HUES48 (cell line): Measurements from ENCODE around the gene MAST3.
A peak's percentile ranks its signal among the peaks of the same experiment; 100 is the strongest.
"Not testable (repeated sequence)": the region's sequence is repeated elsewhere in the genome, so short reads cannot be mapped to it uniquely, and the experiment has no call there.

Experiments used
- H3K27ac ChIP-seq: one replicate; pipeline ENCODE4 v1.7.0; 2013; ENCODE audit warnings: low read depth, low read length, inconsistent platforms
- H3K27me3 ChIP-seq: 2 replicates; pipeline ENCODE4 v1.6.1; 2013; ENCODE audit warnings: mild to moderate bottlenecking, low read length; ENCODE audit not compliant: control insufficient read depth, insufficient read depth
- H3K36me3 ChIP-seq: 2 replicates; pipeline ENCODE4 v1.6.1; 2013; ENCODE audit warnings: low read length; ENCODE audit not compliant: control insufficient read depth, insufficient read depth
- H3K4me1 ChIP-seq: 2 replicates; pipeline ENCODE4 v1.6.1; 2013; ENCODE audit warnings: mild to moderate bottlenecking, low read length; ENCODE audit not compliant: control insufficient read depth, insufficient read depth
- H3K4me3 ChIP-seq: 2 replicates; pipeline ENCODE4 v1.5.1; 2013; ENCODE audit warnings: mild to moderate bottlenecking, low read depth, low read length
- H3K9ac ChIP-seq: 2 replicates; pipeline ENCODE4 v1.6.1; 2013; ENCODE audit warnings: mild to moderate bottlenecking, low read depth, low read length, moderate library complexity
- H3K9me3 ChIP-seq: 2 replicates; pipeline ENCODE4 v1.6.1; 2013; ENCODE audit warnings: low read length; ENCODE audit not compliant: control insufficient read depth, insufficient read depth

Gene MAST3

DNA sequence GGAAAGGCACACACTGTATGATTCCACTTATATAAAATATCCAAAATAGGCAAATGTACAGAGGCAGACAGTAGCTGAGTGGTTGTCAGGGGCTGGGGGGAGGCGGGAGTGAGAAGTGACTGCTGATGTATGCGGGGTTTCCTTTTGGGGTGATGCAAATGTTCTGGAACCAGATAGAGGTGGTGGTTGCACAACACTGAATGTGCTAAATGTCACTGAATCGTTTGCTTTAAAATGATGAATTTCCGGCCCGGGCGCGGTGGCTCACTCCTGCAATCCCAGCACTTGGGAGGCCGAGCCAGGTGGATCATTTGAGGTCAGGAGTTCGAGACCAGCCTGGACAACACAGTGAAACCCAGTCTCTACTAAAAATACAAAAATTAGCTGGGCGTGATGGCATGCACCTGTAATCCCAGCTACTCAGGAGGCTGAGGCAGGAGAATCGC, 8.5 kb upstream of the MAST3 start:
- H3K9ac ChIP-seq, H3K4me1 ChIP-seq, H3K36me3 ChIP-seq, H3K27ac ChIP-seq, H3K4me3 ChIP-seq, H3K9me3 ChIP-seq, H3K27me3 ChIP-seq: not testable (repeated sequence)

DNA sequence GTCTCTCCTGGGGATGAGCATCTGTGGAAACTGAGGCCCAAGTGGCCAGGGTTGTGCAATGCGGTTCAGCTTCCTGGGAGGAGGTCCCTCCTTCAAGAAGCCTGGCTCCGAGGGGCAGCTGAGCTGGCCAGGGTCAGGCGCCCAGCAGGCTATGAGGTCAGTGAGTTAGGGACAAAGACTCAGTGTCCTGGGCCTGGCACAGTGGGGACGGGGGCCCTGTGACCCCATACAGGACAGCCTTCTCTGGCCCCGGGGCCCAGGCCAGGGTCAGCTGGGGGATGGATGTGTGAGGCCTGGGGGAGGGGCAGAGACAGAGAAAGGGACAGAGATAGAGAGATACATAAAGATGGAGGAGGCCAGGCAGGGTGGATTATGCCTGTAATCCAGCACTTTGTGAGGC, 7.9 kb upstream of the MAST3 start:
- Histone ChIP-seq H3K4me1 (no peaks in the 10 kb centered on the region), H3K27me3 (no peaks in the 10 kb centered on the region), H3K9me3 (no peaks in the 10 kb centered on the region), H3K4me3 (no peak overlapping the region), H3K27ac (no peak overlapping the region), H3K9ac (no peak overlapping the region), H3K36me3 (no peaks in the 10 kb centered on the region)

DNA sequence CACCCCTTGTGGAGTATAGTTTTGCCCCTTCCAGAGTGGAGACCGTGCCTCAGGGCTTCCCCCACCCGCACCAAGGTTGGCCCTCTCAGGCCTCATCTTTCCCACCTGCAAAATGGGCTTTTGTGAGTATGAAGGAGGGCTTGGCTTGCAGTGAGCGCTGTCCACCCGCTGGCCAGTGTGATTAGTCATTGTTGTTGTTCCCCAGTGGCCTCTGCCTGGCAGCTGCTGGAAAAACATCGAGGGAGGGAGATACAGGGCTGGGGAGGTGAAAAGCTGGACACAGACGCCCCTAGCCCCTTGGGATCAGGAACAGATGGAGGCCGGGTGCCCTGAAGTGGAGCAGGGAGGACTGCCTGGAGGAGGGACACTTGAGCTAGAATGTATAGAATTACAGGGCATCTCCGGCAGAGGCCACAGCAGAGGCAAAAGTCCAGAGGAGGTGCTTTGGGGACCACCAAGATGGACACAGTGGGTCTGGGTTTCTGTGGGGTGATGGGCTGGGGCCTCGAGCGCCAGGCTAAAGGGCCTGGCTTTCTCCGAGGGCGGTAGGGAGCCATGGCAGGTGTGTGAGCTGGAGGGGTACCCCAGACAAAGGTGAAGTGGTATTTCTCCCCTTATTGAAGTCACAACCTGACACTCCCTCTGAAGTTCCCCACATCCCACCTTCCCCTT, 6.9 kb upstream of the MAST3 start:
- Histone ChIP-seq H3K4me1 (no peaks in the 10 kb centered on the region), H3K9ac (no peak overlapping the region), H3K27ac (no peak overlapping the region), H3K4me3 (no peak overlapping the region), H3K27me3 (no peaks in the 10 kb centered on the region), H3K36me3 (no peaks in the 10 kb centered on the region), H3K9me3 (no peaks in the 10 kb centered on the region)

DNA sequence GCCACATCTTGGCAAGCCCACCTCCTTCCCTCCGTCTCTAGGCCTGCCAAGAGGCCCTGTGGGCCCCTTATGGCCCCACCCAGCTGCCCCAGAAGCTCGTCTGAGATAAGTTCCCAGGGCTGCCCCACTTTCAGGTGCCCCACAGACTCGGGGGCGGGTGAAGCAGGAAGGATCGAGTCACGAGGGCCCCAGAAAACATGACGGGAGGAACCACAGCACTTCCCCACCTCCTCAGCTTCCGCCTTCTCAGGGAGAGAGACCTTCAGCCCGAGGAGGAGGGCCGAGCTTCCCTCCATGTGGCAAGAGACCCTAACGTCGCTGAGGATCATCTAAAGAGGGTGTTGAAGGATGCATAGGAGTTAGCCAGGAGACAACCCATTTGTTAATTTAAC, 6.4 kb upstream of the MAST3 start:
- Histone ChIP-seq H3K27ac (no peak overlapping the region), H3K36me3 (no peaks in the 10 kb centered on the region), H3K4me1 (no peaks in the 10 kb centered on the region), H3K4me3 (no peak overlapping the region), H3K9ac (no peak overlapping the region), H3K27me3 (no peaks in the 10 kb centered on the region), H3K9me3 (no peaks in the 10 kb centered on the region)

DNA sequence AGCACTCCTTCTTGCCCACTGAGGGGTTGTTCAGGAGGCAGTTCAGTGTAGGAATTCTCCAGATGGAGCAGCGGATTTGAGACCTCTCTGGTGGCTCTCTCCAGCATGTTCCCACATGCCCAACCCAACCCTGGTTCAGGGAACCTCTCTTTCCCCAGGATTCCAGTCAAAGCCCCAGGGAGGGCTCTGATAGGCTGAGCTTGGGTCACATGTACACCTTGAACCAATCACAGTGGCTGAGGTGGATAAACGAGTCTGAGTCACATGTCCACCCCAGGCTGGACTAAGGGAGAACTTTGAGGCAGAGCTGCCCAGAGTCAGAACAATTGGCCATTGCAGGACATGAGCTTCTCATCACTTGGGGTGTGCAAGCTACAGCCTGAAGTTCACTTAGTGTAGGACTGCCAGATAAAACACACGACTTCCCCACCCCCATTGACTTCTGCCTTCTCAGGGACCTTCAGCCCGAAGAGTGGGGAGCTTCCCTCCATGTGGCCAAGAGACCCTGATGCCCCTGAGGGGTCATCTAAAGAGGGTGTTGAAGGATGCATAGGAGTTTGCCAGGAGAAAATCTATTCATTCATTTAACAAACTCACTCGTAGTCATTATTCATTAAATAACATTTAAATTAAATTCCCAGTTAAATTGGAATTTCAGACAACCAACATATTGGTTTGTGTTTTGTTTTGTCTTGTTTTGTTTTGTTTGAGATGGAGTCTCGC, 4.0 kb upstream of the MAST3 start:
- H3K4me1 ChIP-seq = peaks cover 7% of the 10 kb centered on the region; the same call in 1 of the 2 replicates
- no peak overlapping the region for H3K27ac ChIP-seq

DNA sequence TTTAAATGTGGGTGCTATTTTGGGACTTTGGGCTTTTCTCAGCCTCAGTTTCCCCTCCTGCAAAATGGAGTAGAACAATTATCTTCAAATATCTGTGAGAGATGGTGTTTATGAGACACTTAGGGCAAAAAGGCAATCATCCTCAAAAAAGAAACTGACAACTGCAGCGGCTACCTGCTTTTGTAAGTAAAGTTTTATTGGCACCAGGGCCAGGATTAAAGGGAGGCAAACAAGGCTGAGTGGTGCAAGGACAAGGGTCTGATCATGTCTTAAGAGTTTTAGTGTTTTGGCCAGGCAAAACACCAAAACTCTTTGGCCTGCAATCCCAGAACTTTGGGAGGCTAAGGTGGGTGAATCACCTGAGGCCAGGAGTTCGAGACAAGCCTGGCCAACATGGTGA, 1.3 kb upstream of the MAST3 start:
- Histone ChIP-seq H3K27me3 (peaks cover 10% of the 10 kb centered on the region), H3K4me3 (no peak overlapping the region), H3K4me1 (peaks cover 8% of the 10 kb centered on the region; the same call in 1 of the 2 replicates), H3K27ac (no peak overlapping the region), H3K36me3 (no peaks in the 10 kb centered on the region), H3K9me3 (no peaks in the 10 kb centered on the region), H3K9ac (no peak overlapping the region)

More for the DNA sequence above, 4.0 kb upstream of the MAST3 start:
- H3K9ac ChIP-seq = no peak overlapping the region
- H3K4me3 ChIP-seq = no peak overlapping the region
- no peaks in the 10 kb centered on the region for H3K9me3 ChIP-seq
- no peaks in the 10 kb centered on the region for H3K36me3 ChIP-seq
- H3K27me3 ChIP-seq = peaks cover 8% of the 10 kb centered on the region

DNA sequence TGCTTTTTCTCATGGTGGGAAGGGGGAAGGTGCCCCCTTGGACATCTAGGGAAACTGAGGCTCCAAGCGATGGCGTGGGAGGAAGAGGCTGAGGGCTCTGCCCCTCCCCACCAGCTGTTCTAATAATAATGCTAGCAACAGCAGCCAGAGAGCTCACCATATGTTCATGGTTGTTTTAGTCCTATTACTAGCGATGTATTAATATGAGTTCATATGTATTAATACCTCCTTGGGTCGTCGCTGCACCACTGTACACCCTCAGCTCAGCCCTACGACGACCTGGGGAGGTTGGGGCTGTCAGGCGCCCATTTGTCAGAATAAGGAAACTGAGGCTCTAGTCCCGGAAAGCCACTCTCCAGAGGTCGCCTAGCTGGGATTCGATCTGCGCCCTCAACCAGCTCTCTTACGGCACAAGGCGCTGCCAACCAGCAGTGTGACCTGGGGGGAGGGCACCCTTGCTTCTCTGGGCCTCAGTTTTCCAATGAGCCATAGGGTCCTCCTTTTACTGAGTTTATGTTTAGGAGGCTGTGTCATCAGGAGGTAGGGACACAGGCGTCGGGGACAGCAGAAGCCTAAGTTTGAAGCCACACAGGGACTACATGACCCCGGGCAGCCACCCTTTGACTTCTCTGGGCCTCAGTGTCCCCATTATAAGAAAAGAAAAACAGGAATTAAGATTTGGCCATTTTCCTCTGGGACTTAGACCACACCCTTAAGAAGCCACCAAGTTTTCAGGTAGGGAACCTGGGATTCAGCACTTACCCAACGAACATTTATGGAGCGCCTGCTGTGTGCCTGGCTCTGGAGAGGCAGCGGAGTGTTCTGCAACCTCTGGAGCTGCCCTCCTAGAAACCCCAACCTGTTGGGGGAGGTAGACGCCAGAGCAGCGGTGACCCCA, 664 bp downstream of the MAST3 start:
- Histone ChIP-seq H3K9me3 (no peaks in the 10 kb centered on the region), H3K27ac (no peak overlapping the region), H3K9ac (no peak overlapping the region), H3K4me1 (peaks cover 8% of the 10 kb centered on the region; the same call in 1 of the 2 replicates), H3K36me3 (no peaks in the 10 kb centered on the region), H3K27me3 (peaks cover 10% of the 10 kb centered on the region), H3K4me3 (peak overlapping the region; percentile 66)

DNA sequence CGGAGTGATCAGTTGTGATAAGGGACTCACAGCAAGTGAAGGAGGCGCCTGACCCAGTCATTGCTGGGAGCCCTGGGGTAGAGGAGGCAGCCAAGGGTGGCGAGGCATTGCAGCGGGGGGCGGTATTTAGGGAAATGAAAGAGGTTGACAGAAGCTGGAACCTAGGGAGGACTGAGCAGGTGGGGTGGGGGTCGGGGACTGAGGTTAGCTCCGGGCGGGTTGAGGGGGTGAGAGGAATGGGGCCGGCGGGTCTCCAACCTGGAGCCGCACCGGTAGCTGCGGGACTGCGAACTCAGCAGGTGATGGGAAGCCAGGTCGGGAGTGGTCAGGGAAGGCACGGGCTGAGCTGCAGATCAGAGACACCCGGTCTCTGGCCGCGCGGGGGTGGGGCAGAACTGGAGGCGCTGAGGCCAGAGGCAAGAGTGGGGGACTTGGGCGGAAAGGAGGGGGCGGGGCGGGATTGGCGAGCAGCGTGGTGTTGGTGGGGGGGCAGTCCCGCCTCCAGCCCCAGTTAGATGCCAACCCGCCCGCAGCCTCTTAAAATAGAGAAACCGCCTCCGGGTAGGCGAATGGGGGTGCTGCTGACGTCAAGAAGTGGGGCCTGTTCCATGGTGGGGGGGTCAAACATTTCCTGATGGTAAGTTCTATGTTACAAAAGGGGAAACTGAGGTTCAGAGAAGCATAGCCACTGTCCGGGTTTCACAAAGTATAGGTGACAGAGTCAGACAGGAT, 1.5 kb downstream of the MAST3 start:
- Histone ChIP-seq H3K27me3 (peaks cover 10% of the 10 kb centered on the region), H3K4me1 (peaks cover 8% of the 10 kb centered on the region; the same call in 1 of the 2 replicates), H3K9me3 (no peaks in the 10 kb centered on the region), H3K9ac (no peak overlapping the region), H3K36me3 (no peaks in the 10 kb centered on the region), H3K27ac (no peak overlapping the region), H3K4me3 (peak overlapping the region; percentile 48)

DNA sequence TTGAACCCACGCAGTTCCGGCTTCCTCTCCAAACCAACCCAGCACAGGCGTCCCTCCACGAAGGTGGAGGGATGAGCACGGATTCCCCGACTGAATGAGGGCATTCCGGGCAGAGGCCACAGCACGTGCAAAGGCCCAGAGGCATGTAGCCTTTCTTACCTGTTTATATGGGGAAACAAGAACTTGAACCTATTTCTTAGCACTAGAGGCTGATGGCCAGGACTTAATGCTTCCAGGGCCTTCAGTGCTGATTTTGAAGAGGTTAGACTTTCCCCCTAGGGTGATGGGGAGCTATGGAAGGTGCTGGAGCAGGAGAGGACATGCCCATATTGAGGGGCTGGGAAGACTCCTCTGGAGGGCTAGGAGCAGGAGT, 2.0 kb downstream of the MAST3 start:
- Histone ChIP-seq H3K4me3 (no peak overlapping the region), H3K9ac (no peak overlapping the region)

DNA sequence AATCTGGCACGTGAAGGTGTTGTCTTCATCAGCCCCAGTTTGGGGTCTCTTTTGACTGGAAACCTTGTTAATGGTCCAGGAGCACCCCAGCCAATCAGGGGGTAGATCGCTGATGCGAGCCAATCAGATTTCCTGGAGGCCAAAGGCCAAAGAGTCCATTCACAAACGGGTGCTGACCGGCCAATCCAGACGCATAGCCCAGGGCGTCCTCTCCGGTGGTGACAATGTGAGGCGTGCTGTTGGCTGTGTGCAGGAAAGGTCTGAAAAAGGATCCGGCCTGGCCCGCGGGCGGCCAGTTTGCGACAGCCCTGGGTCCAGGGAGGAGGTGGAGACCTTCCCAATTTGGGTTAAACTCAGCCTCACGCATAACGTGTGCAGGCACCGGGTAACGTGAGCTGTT, 3.1 kb downstream of the MAST3 start:
- Histone ChIP-seq H3K4me1 (peaks cover 8% of the 10 kb centered on the region; the same call in 1 of the 2 replicates), H3K27ac (no peak overlapping the region), H3K9me3 (no peaks in the 10 kb centered on the region), H3K36me3 (no peaks in the 10 kb centered on the region), H3K9ac (no peak overlapping the region), H3K4me3 (no peak overlapping the region), H3K27me3 (peaks cover 10% of the 10 kb centered on the region)

More for the DNA sequence above, 2.0 kb downstream of the MAST3 start:
- Histone ChIP-seq H3K9me3 (no peaks in the 10 kb centered on the region), H3K36me3 (no peaks in the 10 kb centered on the region), H3K4me1 (peaks cover 8% of the 10 kb centered on the region; the same call in 1 of the 2 replicates), H3K27me3 (peaks cover 10% of the 10 kb centered on the region), H3K27ac (no peak overlapping the region)
